HG03039 (cell line): ENCODE results near the gene PTPRT.

ENCODE experiments used
- ATAC-seq: cut with Tn5 transposase; IDR thresholded peaks from one replicate; pipeline ENCODE4 v1.9.1; 2021; ENCODE audit warnings: mild to moderate bottlenecking, moderate library complexity; ENCODE audit not compliant: unreplicated experiment

The PTPRT gene

DNA sequence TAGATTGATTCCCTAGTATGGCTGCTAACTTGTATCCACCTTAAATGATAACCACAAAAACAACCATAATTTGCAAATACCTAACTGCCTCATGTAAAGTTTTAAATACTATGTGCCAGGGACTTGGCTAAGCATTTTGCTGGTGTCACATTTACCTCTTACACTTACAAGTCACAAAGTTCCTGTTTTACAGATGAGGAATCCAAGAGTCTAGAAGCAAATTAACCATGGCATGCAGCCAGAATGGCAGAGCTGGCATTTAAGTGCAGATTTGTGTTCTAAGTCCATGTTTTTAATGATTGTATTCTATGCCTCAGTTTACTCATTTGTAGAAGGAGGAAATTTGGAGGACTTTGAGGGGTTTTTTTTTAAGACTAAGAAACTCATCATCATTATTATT, 696.7 kb downstream of the PTPRT start:
- no peak for ATAC-seq

DNA sequence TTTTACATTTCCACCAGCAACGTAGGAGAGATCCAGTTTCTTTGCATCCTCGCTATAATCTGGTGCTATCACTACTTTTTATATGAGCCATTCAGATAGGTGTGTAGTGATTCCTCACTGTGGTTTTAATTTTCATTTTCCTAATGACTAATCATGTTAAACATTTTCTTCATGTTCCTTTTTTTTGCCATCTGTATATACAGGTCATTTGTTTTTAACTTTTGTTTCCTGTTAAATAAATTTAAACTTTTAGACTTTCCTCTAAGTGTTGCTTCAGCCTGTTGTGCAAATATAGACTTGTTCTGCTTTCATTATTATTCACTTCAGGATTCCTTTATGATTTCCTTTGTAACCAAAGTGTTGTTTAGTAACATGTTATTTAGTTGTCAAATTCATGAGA, 697.4 kb downstream of the PTPRT start:
- no peak for ATAC-seq

DNA sequence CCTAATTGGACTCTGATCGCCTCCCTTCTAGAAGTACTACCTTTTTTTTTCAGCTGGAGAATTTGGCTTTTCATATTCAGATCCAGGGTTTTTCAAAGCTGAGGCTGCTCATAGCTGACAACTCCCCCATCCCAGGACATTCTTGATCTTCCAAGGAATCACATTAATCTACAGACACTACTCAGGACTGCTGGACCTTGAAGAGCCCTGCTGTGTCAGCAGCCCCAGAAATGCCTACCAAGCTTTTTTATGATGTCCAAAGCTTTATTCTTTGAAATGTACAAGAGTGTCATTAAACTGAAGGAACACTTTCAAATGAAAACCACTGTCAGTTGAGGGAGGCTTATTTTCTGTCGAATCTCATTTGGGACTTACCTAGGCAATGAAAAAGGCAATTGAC, 704.1 kb downstream of the PTPRT start:
- no peak for ATAC-seq

DNA sequence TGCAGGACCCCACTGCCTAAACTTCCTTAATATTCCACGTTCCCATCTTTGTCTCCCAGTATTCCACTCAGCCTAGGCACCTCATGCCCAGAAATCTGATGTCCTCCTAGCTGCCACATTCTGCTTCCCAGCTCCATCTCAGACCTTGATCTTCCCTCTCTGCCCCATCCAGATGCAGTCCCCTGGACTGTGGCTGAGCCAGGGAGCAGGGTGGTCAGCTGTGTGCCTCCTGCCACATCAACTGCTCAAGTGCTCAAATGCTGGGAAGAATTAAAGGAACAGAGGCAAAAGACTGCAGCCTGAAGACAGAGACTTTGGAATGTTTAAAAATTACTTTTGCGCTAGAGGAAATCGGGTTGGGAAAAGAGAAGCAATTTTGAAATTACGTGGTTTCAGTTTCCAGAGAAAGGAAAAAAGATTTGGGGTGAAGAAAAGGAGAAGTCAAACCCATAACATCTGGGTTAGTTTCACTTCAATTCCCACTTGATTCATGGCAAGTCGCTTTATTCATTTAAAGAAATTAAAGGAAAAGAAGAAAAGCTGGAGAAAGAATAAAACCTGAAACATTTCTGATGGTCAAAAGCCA, 704.8 kb downstream of the PTPRT start:
- ATAC-seq: no peak

DNA sequence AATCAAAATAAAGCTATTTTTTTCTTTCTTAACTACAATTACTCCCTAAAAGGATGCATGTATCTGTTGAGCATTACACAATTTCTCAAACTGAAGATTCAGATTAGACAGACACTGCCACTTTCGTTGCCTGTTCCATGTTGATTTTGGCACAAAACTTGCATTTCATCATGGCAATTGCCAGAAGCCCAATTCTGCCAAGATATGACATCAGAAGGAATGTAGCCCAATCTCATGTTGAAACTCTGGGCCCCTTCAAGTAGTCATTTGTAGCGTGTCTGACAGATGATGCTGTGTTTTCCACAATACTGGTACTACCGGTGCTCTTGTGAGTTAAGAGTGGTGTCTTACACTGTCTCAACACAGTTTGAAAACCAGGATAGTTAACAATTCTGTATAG, 705.4 kb downstream of the PTPRT start:
- ATAC-seq: no peak

DNA sequence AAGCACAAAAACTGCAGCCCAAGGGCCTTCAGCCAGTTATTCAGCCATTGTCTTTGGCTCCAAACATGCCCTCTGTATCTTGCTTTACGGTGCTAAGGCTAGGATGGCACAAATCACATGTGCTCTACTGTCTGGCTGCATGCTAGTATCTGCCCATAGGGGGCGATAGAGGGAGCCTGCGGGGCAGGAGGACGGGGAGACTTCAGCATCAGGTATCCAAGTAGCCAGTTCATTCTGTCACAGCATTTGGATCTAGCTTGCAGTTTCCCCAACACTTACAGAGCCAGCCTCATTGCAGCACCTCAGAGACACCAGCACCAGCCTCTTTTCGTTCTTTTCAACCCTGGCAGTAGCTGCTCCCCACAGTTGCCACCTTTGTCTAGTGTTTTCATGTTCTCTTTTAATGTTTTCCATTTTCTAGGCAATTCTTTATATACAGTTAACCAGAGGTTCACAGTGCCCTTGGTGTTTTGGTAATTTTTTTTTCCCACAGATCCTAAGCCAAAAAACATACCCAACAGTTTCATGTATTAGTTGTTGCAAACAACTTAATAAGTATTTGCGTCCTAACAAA, 705.9 kb downstream of the PTPRT start:
- ATAC-seq: no peak

DNA sequence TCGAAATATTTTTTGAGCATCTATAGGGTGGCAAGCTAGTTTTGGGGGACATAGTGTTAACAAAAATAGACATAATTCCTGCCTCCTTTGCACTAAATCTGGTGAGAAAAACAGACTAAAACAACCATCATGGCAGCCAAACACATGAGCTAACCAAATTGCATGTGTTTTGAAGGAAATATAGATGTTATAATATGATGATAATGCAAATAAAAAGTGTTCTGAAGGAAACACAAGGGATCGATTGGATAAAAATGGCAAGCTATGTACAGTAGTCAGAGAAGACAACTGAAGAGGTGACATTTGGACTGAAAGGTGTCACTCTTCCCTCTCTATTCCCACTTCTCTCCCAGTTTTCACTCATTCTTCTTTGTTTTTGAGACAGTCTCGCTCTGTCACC, 706.9 kb downstream of the PTPRT start:
- no peak for ATAC-seq

DNA sequence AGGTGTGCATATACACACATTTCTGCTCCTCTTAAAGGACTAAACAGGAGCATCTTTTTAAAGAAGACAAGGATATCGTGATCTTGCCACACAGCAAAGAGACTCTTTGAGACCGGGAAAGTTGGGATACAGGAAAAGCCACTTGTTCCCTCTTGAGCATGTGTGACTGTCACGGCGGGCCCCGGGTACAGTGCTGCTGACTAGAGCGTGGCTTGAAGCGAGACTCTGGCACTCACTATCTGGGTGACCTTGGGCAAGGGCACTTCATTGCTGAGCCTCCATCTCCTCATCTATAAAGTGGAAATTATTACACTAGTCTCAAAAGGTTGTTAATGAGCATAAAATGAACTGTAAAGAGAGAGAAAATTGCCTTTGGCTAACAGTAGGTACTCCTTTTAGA, 713.9 kb downstream of the PTPRT start:
- ATAC-seq: no peak

DNA sequence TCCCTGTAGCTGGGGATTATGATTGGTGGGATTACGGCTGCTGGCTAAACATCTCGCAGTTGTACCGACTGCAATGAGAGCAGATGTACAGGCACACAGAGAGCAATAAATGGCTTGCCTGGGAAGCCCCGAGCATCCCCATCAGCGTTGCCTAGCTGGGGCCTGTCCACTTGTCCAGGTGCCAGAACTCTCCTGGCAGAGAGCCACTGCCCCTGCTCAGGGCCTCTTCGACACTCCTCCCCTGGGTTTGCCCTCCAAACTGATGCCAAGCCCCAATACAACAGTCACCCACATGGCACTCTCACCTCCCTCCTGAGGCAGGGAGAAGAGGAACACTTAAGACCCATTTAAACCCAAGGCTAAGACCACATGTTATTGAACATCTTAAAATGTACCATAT, 715.1 kb downstream of the PTPRT start:
- ATAC-seq: no peak

DNA sequence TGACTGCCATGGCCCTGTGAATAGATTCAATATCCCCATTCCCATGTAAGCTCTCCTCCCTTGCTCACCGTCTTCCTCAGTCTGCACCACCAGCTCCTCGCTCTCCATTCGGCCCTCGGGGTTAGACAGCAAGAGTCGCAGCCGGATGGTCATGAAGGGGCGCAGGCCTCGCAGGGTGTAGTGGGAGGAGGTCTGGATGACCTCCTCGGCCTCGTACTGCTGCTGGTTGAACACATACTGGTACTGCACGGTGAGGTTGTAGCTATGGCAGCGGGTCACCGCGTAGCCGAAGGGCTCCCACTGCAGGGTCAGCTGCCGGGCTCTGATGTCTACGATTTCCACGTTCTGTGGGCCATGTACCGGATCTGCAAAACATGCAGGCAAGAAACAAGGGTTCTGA, 717.5 kb downstream of the PTPRT start:
- ATAC-seq: no peak

DNA sequence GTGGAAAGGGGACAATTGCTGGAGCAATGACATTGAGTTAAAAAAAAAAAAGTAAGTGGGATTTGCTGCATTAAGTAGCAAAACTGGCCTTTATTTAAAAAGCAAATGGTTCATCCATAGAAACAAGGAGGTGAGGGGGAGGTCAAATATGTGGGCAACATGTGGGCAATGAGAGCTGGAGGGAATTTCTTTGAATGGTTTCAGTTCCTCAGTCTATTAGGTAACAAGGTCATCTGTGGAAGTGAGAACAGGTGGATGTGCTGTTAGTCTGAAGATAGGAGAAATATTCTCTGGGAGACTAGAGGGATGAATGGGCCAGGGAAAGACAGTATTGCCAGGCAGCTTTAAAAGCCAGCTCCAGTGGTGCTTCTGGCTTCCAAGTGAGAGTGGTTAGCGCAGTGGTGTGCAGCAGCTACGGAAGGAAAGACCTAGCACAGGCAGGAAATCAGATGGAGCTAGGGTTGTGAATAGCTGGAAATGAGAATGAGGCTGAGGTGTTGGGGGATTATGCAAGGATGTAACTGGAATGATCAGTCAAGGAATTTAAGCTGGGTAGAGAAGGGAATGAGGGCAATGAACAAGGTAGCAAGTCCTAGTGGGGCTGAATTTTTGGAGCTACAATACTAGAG, 727.6 kb downstream of the PTPRT start:
- ATAC-seq: no peak

DNA sequence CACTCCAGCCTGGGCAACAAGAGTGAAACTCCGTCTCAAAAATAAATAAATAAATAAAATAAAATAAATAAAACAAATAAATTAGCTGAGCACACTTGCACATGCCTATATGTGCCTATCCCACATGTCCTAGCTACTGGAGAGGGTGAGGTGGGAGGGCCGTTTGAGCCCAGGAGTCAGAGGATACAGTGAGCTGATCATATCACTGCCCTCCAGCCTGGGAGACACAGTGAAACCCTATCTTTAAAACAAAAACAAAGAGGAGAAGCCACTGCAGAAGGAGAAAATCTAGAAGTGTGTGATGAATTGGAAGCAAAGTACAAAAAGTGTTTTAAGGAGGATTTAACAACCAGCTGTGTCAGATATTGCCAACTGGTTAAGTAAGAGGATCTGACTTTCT, 728.4 kb downstream of the PTPRT start:
- no peak for ATAC-seq

DNA sequence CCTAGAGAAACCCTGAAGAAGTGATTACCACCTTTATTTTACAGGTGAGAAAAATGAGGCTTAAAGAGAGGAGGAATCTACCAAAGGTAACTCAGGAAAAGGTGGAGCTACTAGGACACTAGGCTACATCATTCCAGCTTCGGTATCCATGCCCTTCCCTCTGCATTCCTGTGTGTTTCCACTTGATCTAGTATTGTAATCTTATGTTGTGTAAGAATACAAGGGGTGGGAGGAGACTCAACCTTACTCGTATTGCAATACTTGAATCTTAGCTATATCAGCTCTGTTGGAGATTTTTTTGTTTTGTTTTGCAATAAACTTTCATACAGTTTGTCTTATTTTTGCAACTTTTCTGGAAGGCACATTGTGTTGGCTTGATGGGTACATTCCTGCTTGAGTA, 742.4 kb downstream of the PTPRT start:
- no peak for ATAC-seq

DNA sequence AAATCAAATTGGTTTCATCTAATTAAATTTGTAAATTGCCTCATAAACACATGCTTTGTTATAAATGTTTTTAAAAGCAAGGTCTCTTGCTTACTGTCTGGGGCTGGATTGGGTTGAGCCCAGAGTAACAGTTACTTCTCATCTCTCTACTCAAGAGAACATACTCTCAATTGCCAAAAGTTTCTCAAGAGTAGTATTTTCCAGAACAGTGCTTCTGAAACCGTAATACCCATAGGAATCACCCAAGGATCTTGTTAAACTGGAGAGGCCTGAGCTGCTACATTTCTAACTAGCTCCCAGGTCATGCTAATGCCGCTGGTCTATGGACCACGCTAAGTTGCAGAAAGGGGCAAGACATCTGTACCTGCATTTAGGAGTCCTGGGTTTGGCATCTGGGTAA, 744.9 kb downstream of the PTPRT start:
- no peak for ATAC-seq

DNA sequence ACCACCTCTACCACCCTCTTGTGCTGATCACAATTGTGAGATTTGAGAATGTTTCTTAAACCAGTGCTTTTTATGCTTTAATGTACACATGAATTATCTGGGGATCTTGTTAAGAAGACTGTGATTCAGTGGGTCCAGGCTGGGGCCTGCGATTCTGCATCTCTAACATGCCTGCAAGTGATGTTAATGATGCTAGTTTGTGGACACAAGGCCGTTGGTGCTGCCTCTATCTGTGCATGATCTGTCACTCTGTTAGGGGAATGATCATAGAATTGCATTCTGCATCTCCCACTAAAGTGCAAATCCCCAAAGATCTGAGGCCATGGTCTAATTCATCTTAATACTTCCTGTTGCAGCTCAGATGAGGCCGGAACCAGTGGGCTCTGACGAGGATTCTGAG, 746.5 kb downstream of the PTPRT start:
- ATAC-seq: no peak

DNA sequence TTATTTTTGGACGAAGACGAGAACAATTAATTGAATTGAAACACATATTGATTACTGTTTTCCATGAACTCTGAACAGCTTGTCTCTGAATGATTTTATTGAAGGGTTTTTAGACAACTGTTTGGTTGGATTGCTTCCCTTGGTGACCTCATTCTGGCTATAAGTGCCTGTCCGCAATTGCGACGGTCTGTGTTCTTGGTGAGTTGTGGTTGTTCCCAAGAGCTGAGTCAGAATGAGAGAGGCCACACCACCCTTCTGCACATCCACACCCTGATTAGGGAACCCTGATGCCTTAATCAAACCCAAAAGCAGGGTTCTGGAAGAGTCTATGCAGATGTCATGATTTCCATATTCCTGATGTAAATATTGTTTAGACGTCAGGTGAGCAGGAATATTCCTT, 747.0 kb downstream of the PTPRT start:
- ATAC-seq: no peak

DNA sequence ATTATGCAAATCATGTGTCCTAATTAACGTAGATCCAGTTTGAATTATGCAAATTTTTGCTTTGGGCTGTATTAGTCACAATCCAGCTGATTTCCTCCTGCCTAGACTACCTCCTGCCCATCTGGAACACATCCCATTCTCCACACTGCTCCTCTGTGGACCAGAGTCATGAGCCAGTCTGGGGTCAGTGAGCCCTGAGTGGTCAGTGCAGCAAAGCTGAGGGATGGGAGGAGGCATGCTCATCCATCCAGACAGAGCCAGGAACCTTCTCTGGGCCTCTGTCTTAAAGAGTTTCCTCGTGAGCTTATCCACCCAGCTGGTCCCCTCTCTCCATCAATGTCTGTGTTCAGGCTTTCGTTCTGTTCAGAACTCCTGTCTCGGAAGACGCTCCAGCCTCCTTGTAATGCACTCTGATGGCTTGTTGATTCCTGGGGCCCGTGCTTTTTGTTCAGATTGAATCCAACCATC, 747.8 kb downstream of the PTPRT start:
- ATAC-seq: no peak

DNA sequence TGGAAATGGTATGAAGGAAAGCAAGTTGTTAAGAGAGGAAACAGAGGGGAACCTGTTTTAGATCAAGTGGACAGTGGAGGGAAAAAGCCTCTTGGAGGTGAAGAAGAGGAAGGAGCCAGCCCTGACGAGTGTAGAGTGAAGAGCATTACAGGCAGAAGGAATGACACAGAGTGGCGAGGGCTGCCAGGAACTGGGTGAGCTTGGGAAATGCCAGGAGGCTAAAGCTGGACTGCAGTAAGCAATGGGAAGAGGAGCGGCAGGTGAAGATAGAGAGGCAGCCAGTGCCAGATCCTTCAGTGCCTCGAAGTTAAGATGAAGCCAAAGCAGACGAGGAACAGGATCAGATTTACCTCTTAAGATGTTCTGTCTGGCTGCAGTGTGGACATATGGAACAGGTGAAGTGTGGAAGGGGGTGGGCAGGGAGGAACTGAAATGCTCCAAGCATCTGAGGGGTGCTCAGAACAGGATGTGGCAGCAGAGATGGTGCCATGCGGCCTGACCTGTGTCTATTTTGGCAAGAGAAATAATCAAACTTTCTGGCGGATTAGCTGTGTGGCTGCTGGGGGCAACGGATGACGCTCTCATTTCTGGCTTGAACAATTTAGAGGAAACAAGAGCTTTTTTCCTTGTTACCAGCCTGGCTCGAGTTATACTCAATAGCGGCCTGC, 748.4 kb downstream of the PTPRT start:
- ATAC-seq: no peak

DNA sequence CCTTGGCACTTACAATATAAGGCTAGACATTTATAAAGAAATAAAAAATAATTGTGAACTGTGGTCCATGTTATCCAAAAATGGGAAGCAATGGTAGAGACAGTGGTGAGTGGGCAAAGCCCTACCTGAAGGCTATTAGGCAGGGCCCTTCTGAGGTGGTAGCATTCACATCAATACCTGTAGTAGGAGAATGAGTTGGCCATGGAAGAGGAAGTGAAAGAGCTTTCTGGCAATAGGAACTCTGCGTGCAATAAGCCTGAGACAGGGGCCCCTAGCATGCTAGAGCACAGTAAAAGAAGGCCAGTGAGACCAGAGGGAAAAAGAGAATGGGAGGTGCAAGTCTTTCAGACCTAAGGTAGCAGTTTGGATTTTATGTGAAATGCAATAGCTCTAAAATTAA, 754.5 kb downstream of the PTPRT start:
- ATAC-seq: no peak

DNA sequence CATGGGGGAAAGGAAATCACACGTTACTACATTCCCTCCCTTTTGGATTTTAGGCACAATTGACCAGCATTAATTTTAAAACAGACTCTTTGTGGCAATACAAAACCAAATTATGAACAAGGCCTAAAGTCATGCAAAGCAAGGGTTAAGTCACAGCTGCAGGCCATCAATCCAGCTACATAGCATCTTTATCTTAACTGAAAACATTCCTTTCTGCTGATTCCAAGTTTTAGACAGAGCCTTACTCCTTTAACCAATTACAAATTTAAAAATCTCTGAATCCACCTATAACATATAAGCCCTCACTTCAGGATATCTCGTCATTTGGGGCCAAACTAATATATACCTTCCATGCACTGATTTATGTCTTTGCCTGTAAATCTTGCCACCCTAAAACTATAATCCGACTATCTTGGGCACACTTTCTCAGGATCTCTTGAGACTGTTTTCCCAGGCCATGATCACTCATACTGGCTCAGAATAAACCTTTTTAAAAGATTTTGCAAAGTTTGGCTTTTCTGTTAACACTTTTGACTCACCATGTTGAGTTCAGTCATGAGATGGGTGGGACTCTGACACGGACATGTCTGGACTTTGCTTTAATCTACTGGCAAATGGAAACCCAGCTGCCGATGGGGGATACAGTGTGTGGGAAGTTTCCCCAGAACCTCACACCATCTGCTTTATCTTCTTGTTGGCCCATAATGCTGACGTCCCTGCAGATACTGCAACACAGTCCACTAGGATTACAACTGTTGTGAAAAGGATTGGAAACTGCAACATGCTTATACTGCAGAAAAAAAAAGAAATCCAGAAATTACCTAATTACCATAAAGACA, 757.0 kb downstream of the PTPRT start:
- ATAC-seq: no peak

DNA sequence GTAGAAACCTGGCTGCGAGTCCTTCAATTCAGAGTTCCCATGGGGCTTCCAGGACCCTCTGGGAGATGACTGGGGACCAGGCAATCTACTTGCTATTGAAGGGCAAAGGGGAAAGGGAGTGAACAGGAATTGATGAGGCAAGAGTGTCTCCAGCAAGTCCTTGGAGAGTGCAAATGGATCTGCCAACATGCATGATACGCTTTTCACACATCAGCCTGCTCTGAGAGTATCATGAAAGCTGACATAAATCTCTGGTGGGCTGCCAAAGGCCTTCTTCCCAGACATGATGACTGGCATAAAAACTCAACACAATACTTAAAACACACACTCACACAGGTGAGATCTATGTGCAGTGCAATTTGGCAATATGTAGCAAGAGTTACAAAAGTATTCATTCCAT, 759.1 kb downstream of the PTPRT start:
- no peak for ATAC-seq
